Metanephros (tissue), 1 donor: Measurements from ENCODE around the gene ZNF134. TPM values are rescaled to one million over a fixed set of nuclear protein-coding genes. Genes with fewer than 3 reads are reported as not detected.

Experiments used
- total RNA-seq: library from RNA; depleted of rRNA; stranded (reverse); fragments of >200 nt; gene quantifications from one replicate; pipeline ENCODE4 v1.2.3, GENCODE V29; 2014

The ZNF134 gene
- 30.1 TPM for total RNA-seq

GRCh38 chr19:57613941-57614743, at the start of gene ZNF134:
Gene ZNF134 (plus strand): TSS chr19:57614242. CDS start chr19:57619469, 5,227 bp downstream.

GRCh38 chr19:57578487-57579205, 35.4 kb upstream of the ZNF134 start, which contains the start of gene ZNF416:
Gene ZNF416 (minus strand): TSS chr19:57578911. CDS start chr19:57578704, 207 bp downstream.

GRCh38 chr19:57583521-57584416, 30.3 kb upstream of the ZNF134 start, which contains the start of gene ZIK1:
Gene ZIK1 (plus strand): TSS chr19:57584145. CDS start chr19:57584357, 212 bp downstream.

GRCh38 chr19:57599761-57600383, 14.2 kb upstream of the ZNF134 start, which contains the start of gene ZNF530:
Gene ZNF530 (plus strand): TSS chr19:57599885. CDS start chr19:57604346, 4,461 bp downstream.

GRCh38 chr19:57632987-57633831, 19.2 kb downstream of the ZNF134 start, which contains the start of gene ZNF211:
Gene ZNF211 (plus strand): TSS chr19:57633168. CDS start chr19:57633347, 179 bp downstream.

GRCh38 chr19:57668635-57669034, 54.6 kb downstream of the ZNF134 start, which contains the start of gene ZSCAN4:
Gene ZSCAN4 (plus strand): TSS chr19:57668935. CDS start chr19:57676146, 7,211 bp downstream.

Other genes starting within 250 kb of the ZNF134 start
- 37.1 TPM for gene ZNF548, start 224.4 kb upstream of the ZNF134 start, total RNA-seq
- gene ZNF17, start 203.1 kb upstream of the ZNF134 start, total RNA-seq = 29.5 TPM
- 23.0 TPM for gene ZNF749, start 178.9 kb upstream of the ZNF134 start, total RNA-seq
- 1.8 TPM for gene VN1R1, start 157.1 kb upstream of the ZNF134 start, total RNA-seq
- gene ZNF772, start 136.7 kb upstream of the ZNF134 start, total RNA-seq = 32.7 TPM
- 17.0 TPM for gene ZNF419, start 126.5 kb upstream of the ZNF134 start, total RNA-seq
- 15.8 TPM for gene ZNF773, start 114.3 kb upstream of the ZNF134 start, total RNA-seq
- gene ZNF549, start 86.9 kb upstream of the ZNF134 start, total RNA-seq = 12.1 TPM
- gene ZNF550, start 54.4 kb upstream of the ZNF134 start, total RNA-seq = 14.8 TPM
- 6.8 TPM for gene ZNF416, start 35.3 kb upstream of the ZNF134 start, total RNA-seq
- 18.9 TPM for gene ZIK1, start 30.1 kb upstream of the ZNF134 start, total RNA-seq
- gene ZNF530, start 14.4 kb upstream of the ZNF134 start, total RNA-seq = 6.2 TPM
- 25.0 TPM for gene ZNF211, start 18.9 kb downstream of the ZNF134 start, total RNA-seq
- not detected for gene ZSCAN4, start 54.7 kb downstream of the ZNF134 start, total RNA-seq
- 17.5 TPM for gene ZNF551, start 67.7 kb downstream of the ZNF134 start, total RNA-seq
- 24.1 TPM for gene ZNF154, start 95.0 kb downstream of the ZNF134 start, total RNA-seq
- gene ZNF671, start 113.4 kb downstream of the ZNF134 start, total RNA-seq = 13.9 TPM
- 47.7 TPM for gene ZNF776, start 132.6 kb downstream of the ZNF134 start, total RNA-seq
- 33.7 TPM for gene ZNF586, start 155.4 kb downstream of the ZNF134 start, total RNA-seq
- 20.0 TPM for gene ZNF552, start 200.7 kb downstream of the ZNF134 start, total RNA-seq
- 18.5 TPM for gene ZNF587B, start 216.1 kb downstream of the ZNF134 start, total RNA-seq
- 54.7 TPM for gene ZNF587, start 235.6 kb downstream of the ZNF134 start, total RNA-seq